ENCODE data around the gene SH3D19.

DNA sequence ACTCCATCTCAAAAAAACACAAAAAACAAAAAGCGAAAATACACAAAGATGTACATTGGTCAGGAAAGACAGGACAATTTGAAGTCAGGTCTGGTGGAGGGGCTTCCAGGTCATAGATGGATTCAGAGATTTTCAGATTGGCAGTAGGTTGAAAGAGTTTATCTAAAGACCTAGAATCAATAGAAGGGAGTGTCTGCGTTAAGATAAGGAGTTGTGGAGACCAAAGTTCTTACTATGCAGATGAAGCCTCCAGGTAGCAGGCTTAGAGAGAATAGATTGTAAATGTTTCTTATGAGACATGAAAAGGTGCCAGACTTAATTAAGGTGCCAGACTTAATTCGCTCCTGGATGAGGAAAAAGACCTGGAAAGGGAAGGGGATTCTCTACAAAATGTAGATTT, 232.9 kb downstream of the SH3D19 start:
- TF ChIP-seq EP300 (IDR thresholded peaks at IDR 0.05) (no peak), POLR2A (IDR thresholded peaks at IDR 0.05) (no peak), POLR2AphosphoS5 (IDR thresholded peaks at IDR 0.05) (no peak)
- TF ChIP-seq, protein P1, sequence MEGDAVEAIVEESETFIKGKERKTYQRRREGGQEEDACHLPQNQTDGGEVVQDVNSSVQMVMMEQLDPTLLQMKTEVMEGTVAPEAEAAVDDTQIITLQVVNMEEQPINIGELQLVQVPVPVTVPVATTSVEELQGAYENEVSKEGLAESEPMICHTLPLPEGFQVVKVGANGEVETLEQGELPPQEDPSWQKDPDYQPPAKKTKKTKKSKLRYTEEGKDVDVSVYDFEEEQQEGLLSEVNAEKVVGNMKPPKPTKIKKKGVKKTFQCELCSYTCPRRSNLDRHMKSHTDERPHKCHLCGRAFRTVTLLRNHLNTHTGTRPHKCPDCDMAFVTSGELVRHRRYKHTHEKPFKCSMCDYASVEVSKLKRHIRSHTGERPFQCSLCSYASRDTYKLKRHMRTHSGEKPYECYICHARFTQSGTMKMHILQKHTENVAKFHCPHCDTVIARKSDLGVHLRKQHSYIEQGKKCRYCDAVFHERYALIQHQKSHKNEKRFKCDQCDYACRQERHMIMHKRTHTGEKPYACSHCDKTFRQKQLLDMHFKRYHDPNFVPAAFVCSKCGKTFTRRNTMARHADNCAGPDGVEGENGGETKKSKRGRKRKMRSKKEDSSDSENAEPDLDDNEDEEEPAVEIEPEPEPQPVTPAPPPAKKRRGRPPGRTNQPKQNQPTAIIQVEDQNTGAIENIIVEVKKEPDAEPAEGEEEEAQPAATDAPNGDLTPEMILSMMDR (IDR thresholded peaks at IDR 0.05): no peak
